GM21423 (cell line): Measurements from ENCODE around the gene HRH2.

ENCODE experiments used
- ATAC-seq: cut with Tn5 transposase; IDR thresholded peaks from one replicate; pipeline ENCODE4 v1.9.1; 2021; ENCODE audit warnings: mild to moderate bottlenecking, moderate library complexity; ENCODE audit not compliant: unreplicated experiment

Gene HRH2

GRCh38 chr5:175690586-175690985 is 32.7 kb downstream of the HRH2 start:
- no peak for ATAC-seq

DNA sequence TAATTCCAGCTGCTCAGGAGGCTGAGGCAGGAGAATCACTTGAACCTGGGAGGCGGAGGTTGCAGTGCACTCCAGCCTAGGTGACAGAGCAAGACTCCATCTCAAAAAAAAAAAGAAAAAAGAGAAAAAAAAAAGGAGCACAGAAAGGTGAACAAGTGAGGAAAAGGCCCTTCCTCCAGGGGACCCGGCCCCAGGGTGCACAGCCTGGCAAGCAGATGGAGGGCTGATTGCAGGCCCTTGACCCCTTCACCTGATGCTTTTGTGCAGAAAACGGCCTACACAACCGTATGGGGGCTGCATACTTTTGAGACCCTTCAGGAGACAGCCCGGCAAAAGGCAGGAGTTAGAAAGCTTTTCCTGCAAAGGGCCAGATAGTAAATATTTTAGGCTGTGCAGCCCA is 33.9 kb downstream of the HRH2 start:
- no peak for ATAC-seq

- no peak for ATAC-seq
Observed at GRCh38 chr5:175692235-175692995, 34.5 kb downstream of the HRH2 start.

- no peak for ATAC-seq
Observed at GRCh38 chr5:175692996-175693710, 35.3 kb downstream of the HRH2 start.

DNA sequence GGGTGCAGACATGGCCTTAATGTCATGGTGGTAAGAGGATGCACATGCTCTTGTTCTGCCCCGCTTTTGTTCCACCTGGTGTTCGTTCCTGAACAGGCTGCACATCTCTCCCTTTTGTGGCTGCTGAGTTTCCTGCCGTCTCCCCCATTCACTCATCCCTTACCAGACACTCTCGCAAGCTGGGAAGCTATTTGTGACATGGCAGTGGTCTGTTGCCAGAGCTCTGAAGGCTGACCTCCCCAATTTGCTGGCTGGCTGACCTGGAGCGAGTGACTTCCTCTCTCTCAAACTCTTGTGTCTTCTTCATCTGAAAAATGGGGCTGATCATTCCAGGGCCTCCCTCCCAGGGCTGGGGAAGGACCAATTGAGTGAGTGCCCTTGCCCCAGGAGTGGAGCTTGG is 35.9 kb downstream of the HRH2 start:
- ATAC-seq: no peak

GRCh38 chr5:175694371-175695160 is 36.7 kb downstream of the HRH2 start:
- ATAC-seq: no peak

GRCh38 chr5:175695161-175696126 is 37.6 kb downstream of the HRH2 start:
- ATAC-seq: no peak

- ATAC-seq: no peak
Observed at GRCh38 chr5:175696139-175696854, 38.4 kb downstream of the HRH2 start.

GRCh38 chr5:175696855-175697198 is 39.0 kb downstream of the HRH2 start:
- ATAC-seq: no peak

DNA sequence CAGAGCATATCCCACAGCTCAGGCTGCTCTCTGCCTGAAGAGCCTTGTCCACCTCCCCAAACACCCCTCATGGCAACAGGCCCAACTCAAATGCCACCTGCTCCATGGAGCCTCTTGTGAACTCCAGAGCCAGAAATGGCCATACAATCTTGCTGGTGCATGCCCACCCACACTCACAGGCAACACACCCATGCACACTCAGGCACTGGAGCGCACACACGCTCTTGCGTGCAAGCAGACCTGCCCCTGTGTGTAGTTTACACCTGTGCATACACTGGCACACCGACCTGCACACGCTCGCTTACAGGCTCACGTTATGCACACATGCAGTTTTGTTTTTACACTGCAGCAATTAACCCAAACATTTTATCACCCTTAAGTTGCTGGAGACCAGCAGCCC is 40.0 kb downstream of the HRH2 start:
- no peak for ATAC-seq

- ATAC-seq: no peak
Observed at GRCh38 chr5:175698401-175699115, 40.7 kb downstream of the HRH2 start.

GRCh38 chr5:175700991-175701390 is 43.1 kb downstream of the HRH2 start:
- ATAC-seq: no peak

DNA sequence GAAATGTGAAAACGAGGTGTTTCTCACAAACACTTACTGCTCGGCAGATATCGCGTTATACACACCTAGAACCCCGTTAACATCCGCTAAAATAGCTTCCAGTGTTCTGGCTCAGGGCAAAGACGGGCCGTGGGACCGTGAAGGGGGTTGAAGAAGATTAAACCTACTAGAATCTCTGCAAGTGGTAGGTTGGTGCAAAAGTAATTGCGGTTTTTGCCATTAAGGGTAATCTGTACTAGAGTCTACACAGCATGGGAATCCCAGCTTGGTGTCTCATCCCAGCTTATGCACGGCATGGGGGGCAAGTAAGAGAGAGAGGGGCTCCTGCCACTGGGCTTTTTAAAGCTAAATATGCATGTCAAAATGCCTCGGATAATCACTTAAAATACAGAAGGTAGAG is 43.9 kb downstream of the HRH2 start:
- no peak for ATAC-seq

DNA sequence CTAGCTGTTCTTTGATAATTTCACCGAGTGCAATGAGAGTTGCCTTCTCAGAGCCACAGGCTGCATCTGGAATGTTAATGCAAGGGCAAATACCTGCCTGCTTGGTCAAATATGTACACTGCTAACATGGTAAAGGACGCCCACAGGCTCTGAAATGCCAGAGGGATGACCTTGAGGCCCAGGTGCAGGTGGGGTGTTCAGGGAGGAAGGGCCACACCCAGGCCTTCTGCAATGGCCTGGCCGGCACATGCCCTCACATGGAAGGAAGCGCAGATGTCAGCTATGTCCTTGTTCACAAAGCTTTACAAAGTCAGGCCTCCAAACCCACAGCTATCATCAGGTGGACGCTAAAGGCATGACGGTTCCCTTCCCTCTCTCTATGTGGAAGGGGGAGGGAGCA is 48.6 kb downstream of the HRH2 start:
- no peak for ATAC-seq

DNA sequence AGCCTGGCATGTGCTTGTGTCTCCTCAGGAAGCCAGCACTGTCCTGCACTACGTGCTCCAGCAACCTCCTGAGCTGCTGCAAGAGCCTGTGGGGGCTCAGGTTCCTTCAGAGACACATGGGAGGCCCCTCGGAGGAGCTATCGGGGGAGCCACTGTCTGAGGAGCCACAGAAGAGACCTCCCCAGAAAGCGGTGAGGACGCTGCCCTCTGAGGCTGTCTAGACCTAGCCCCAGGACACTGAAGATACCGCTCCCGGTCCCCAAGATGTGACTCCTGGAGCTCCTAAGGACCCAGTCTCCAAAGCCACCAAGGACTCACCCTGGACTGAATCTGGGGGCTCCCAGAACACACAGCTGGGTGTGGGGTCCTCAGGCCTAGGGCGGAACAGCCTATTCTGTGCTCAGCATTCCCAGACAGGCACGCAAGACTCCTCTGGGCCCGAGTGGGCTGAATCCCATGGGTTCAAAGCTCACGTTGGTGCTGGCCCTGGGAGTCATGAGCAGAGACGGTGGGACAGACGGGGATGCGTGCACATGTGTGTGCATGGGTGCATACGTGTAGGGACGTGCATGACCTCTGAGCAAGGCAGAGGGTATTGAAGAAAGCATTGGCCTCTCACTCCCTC is 50.0 kb downstream of the HRH2 start:
- ATAC-seq: no peak

GRCh38 chr5:175709276-175709781 is 51.5 kb downstream of the HRH2 start:
- ATAC-seq: no peak

DNA sequence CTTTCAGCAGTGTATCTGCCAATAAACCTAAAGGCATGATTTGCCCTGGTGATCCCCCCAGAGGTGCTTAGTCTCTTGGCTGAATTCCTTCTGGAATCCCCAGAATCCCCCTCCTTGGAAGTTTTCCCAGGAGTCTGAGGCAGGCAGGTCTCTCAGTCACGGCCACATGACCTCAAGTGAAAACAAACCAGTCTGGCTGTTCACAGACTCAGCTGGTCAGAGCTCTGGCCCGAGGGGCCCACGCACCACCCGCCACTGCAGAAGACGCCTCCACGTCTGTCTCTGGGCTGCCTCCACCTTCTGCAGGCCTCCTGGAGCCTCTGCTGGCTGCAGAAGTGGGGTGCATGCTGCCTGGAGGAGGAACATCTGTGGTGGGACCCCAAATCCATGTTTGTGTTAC is 52.5 kb downstream of the HRH2 start:
- no peak for ATAC-seq

GRCh38 chr5:175711031-175711430 is 53.2 kb downstream of the HRH2 start:
- no peak for ATAC-seq
